GM19023 (cell line): ENCODE results near the gene MPZL1.

ENCODE experiments used
- ATAC-seq: cut with Tn5 transposase; IDR thresholded peaks from one replicate; pipeline ENCODE4 v1.9.1; 2021; ENCODE audit warnings: mild to moderate bottlenecking, moderate library complexity; ENCODE audit not compliant: unreplicated experiment

The MPZL1 gene

DNA sequence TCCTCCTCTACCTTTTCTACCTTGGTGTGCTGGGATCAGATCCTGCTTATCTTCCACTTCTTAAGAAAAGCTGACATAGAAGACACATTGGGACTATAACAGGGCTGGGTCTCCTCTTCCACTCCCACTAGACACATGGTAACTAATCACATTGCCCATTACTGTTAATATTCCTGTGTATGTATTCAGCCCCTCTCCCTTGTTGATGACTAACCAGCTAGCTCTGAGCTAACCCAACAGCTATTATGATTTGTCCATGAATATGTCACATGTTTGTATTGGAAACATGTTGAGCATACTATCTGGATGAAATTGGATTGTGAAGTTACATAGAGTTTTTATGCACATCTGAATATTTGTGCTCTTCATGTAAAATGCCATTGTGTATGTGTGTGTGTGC is 52.9 kb downstream of the MPZL1 start:
- no peak for ATAC-seq

- no peak for ATAC-seq
Observed at GRCh38 chr1:167775178-167775577, 53.4 kb downstream of the MPZL1 start.

DNA sequence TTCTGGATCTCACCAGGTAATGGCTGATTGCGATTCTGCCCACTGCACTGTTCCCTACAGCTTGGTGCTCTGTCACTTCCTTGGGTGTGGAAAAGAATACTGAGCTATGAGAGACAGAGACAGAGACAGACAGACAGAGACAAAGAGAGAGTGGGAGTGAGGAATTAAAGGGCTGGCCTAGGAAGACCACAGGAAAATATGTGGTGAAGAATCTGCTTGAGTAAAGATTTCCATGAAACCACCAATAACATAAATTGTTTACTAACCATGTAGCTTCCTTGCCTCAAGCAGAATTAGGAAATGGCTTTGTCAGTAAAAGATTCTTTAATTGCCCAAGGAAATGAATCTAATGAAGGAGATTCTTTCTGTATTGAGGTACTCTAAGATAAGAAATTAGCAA is 54.4 kb downstream of the MPZL1 start:
- ATAC-seq, result no peak

GRCh38 chr1:167776616-167777268 is 55.0 kb downstream of the MPZL1 start:
- no peak for ATAC-seq

GRCh38 chr1:167777269-167777650 is 55.5 kb downstream of the MPZL1 start:
- no peak for ATAC-seq

- ATAC-seq, result no peak
Observed at GRCh38 chr1:167781558-167781957, 59.8 kb downstream of the MPZL1 start.

DNA sequence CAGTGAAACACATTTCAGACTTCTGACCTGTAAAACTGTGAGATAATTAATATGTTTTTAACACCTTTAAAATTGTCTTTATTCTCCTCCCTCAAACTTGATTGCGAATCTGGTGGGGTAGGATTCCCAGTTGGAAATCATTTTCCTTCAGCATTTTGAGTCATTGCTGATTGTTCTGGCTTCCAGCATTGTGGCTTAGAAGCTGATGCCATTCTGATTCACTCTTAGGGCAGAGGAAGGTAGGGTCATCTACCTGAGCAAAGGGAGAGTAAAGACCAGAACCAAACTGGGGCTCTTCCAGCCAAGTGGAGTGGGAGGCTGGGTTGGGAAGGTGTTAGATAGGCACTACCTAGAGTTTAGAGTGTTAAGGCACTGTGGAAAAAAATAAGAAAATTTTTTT is 61.2 kb downstream of the MPZL1 start:
- ATAC-seq, result no peak

DNA sequence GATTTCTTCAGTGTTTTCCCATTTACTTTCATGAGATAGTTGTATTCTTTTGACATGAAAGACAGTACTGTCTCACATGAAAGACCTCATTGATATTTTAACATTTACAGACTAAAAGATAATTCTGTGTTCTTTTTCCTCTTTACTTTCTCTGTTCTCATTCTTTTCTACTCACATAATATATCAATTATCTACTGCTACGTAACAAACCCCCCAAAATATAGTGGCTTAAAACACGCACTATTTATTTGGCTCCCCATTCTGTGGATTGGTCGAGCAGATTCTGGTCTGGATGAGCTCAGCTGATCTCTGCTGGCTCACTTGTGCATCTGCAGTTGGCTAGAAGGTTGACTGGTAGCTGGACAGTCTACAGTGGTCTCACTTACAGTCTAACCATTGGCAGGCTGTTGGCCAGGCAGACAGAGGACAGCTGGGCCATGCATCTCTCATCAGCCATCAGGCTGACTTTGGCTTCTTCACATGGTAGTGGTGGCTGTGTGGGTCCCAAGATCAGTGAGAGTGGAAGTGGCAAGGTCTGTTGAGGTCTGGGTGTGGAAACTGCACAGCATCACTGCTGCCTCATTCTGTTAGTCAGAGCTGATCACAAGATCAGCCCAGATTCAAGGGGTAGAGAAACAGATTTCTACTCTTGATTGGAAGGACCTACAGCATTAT is 63.2 kb downstream of the MPZL1 start:
- ATAC-seq, result no peak

DNA sequence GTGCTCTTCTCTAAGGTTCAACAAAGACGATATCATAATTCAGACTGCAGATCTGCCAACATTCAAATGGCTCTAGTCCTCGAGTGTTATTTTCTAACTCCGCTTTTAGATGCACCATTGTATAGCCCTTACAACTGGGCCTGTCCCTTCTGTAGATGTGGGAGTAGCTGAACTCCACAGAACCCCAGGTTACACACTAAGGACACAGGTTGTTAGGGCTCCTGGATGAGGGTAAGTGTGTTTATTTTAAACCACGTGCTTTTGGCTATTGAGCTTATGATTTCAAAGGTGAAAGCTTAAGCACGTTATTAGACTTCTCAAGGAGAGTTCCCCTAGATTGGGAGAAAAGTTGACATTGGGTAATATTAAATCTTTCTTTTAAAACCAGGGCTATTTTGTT is 64.7 kb downstream of the MPZL1 start:
- no peak for ATAC-seq

GRCh38 chr1:167789501-167789900 is 67.7 kb downstream of the MPZL1 start:
- no peak for ATAC-seq

- ATAC-seq, result no peak
Observed at GRCh38 chr1:167790117-167790516, 68.3 kb downstream of the MPZL1 start.

DNA sequence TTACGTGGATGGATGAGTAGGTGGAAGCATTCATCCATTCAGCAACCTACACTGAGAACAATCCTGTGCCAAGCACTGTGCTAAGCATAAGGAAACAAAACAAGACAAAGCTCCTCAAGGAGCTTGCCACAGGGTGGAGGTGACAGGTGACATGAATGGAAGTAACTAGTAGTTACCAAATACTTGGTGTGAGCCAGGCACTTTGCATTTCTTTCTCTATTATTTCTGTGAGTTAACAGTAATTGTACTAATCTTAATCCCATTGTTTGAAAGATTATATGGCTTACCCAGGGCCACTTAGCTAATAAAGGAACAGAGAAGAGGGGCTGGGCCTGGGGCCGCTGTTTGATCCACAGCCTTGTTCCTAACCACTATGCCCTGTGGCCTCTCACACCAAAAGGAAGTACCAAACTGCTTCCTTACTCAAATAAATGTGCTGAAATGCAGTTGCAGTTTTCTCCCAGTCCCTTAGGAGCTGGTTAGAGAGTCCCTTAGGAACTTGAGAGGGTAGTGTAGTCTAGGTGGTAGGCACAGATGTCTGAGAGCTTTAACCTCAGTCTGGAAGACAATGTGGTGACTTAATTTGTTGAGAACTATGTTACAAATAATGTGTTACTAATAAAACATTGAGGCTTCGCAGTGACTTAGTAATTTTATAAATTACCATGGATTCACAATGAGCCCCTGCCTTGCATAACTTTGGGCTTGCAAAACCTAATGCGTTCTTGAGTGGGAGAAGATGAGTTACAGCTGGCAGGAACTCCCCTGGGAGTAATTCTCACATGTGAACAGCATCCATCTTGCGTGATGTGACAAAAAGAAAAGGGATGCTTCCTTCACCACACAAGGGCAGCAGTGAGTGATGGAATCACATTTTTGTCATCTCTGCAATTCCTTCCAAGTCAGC is 69.8 kb downstream of the MPZL1 start:
- no peak for ATAC-seq

- ATAC-seq, result no peak
Observed at GRCh38 chr1:167792188-167792565, 70.4 kb downstream of the MPZL1 start.

- ATAC-seq, result no peak
Observed at GRCh38 chr1:167794043-167794442, 72.3 kb downstream of the MPZL1 start.

- ATAC-seq, result no peak
Observed at GRCh38 chr1:167795810-167796740, 74.3 kb downstream of the MPZL1 start.

GRCh38 chr1:167797015-167797414 is 75.2 kb downstream of the MPZL1 start:
- no peak for ATAC-seq

DNA sequence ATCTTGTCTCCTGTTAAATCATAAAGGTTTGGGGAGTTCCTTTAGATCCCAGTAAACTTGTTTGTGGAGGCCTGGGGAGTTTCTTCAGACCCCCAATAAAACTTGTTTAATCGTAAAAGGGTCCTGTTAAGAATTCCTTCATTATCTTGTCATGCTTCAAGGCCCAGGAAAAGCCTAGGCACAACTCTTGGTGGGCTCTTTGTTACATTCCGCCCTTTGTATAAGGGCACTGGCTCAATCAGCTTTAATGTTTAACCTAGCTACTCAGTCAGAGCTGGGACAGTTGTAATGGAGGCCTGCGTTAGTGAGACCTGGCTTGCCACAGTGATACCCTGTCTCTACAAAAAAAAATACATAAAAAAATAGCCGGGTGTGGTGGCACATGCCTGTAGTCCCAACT is 77.2 kb downstream of the MPZL1 start:
- no peak for ATAC-seq

- no peak for ATAC-seq
Observed at GRCh38 chr1:167799747-167800146, 78.0 kb downstream of the MPZL1 start.

- no peak for ATAC-seq
Observed at GRCh38 chr1:167800251-167800650, 78.5 kb downstream of the MPZL1 start.

- no peak for ATAC-seq
Observed at GRCh38 chr1:167802235-167802634, 80.5 kb downstream of the MPZL1 start.
